SJCRH30 (cell line): ENCODE data around the gene EOLA2. TPM values are rescaled to one million over a fixed set of nuclear protein-coding genes. Genes with fewer than 3 reads are reported as not detected.
"Not testable (repeated sequence)": the region's sequence is repeated elsewhere in the genome, so short reads cannot be mapped to it uniquely, and the experiment has no call there.

Source experiments
- DNase-seq, 2 experiments: peaks; one replicate each; pipeline ENCODE4 v3.0.0-alpha.2; 2015 to 2020
- H3K27ac ChIP-seq: fragments of 250-450 bp; sonication (Bioruptor Pico); 2 replicates; pipeline ENCODE4 v1.5.1; 2020; ENCODE audit warnings: mild to moderate bottlenecking, moderate library complexity
- H3K27me3 ChIP-seq: fragments of 250-450 bp; sonication (Bioruptor Pico); 2 replicates; pipeline ENCODE4 v1.5.1; 2020; ENCODE audit warnings: mild to moderate bottlenecking, moderate library complexity
- H3K36me3 ChIP-seq: fragments of 250-450 bp; sonication (Bioruptor Pico); 2 replicates; pipeline ENCODE4 v1.5.1; 2020; ENCODE audit warnings: mild to moderate bottlenecking, moderate library complexity
- H3K4me1 ChIP-seq: fragments of 250-450 bp; sonication (Bioruptor Pico); 2 replicates; pipeline ENCODE4 v1.5.1; 2020; ENCODE audit warnings: mild to moderate bottlenecking, moderate library complexity
- H3K4me3 ChIP-seq: fragments of 250-450 bp; sonication (Bioruptor Pico); 2 replicates; pipeline ENCODE4 v1.5.1; 2020; ENCODE audit warnings: mild to moderate bottlenecking, moderate library complexity
- H3K9me3 ChIP-seq: fragments of 250-450 bp; sonication (Bioruptor Pico); replicated peaks from 2 replicates; pipeline ENCODE4 v1.5.1; 2020; ENCODE audit warnings: mild to moderate bottlenecking, moderate library complexity
- total RNA-seq: library from RNA; depleted of rRNA; stranded (reverse); fragments of >200 nt; shearing (Covaris generic); gene quantifications from 2 replicates; pipeline ENCODE4 v1.2.3, GENCODE V29; 2014; rRNA removed

The EOLA2 gene
- total RNA-seq, 1 experiment from 2014 or later = 27.0 TPM

- Histone ChIP-seq H3K4me1 (no peaks in the 10 kb centered on the region), H3K9me3 (no peaks in the 10 kb centered on the region), H3K27me3 (no peaks in the 10 kb centered on the region), H3K27ac (no peak overlapping the region), H3K4me3 (no peak overlapping the region), H3K36me3 (no peaks in the 10 kb centered on the region)
- DNase-seq = no peak
Observed at GRCh38 chrX:149916745-149917392, 21.4 kb downstream of the EOLA2 start.

GRCh38 chrX:149910178-149910695, 28.1 kb downstream of the EOLA2 start:
- H3K27ac ChIP-seq = no peak overlapping the region

GRCh38 chrX:149909324-149910177, 28.7 kb downstream of the EOLA2 start:
- no peak for DNase-seq
- H3K27ac ChIP-seq = no peak overlapping the region
- H3K4me1 ChIP-seq = no peaks in the 10 kb centered on the region

More at GRCh38 chrX:149910178-149910695, 28.1 kb downstream of the EOLA2 start:
- Histone ChIP-seq H3K27me3 (no peaks in the 10 kb centered on the region), H3K9me3 (no peaks in the 10 kb centered on the region), H3K4me3 (no peak overlapping the region), H3K36me3 (no peaks in the 10 kb centered on the region), H3K4me1 (no peaks in the 10 kb centered on the region)
- peak in 1 of 2 experiments; percentile 4 for DNase-seq

GRCh38 chrX:149908727-149909126, 29.6 kb downstream of the EOLA2 start:
- Histone ChIP-seq H3K4me1 (no peaks in the 10 kb centered on the region), H3K27ac (no peak overlapping the region), H3K36me3 (no peaks in the 10 kb centered on the region), H3K4me3 (no peak overlapping the region), H3K27me3 (no peaks in the 10 kb centered on the region), H3K9me3 (no peaks in the 10 kb centered on the region)
- DNase-seq = no peak

More at GRCh38 chrX:149909324-149910177, 28.7 kb downstream of the EOLA2 start:
- Histone ChIP-seq H3K4me3 (no peak overlapping the region), H3K27me3 (no peaks in the 10 kb centered on the region), H3K36me3 (no peaks in the 10 kb centered on the region), H3K9me3 (no peaks in the 10 kb centered on the region)

GRCh38 chrX:149908308-149908707, 30.0 kb downstream of the EOLA2 start:
- no peak for DNase-seq
- Histone ChIP-seq H3K36me3 (no peaks in the 10 kb centered on the region), H3K27ac (no peak overlapping the region), H3K4me1 (no peaks in the 10 kb centered on the region), H3K27me3 (no peaks in the 10 kb centered on the region), H3K4me3 (no peak overlapping the region), H3K9me3 (no peaks in the 10 kb centered on the region)

- Histone ChIP-seq H3K27ac (no peak overlapping the region), H3K9me3 (no peaks in the 10 kb centered on the region), H3K4me1 (no peaks in the 10 kb centered on the region), H3K27me3 (no peaks in the 10 kb centered on the region), H3K4me3 (peak overlapping the region; percentile 37), H3K36me3 (no peaks in the 10 kb centered on the region)
- peak in 1 of 2 experiments; percentile 17 for DNase-seq
Observed at GRCh38 chrX:149903889-149904748, 34.2 kb downstream of the EOLA2 start.

- H3K27ac ChIP-seq = no peak overlapping the region
- DNase-seq = no peak
- no peaks in the 10 kb centered on the region for H3K9me3 ChIP-seq
- H3K4me3 ChIP-seq = no peak overlapping the region
- no peaks in the 10 kb centered on the region for H3K36me3 ChIP-seq
- H3K27me3 ChIP-seq = no peaks in the 10 kb centered on the region
- no peaks in the 10 kb centered on the region for H3K4me1 ChIP-seq
Observed at GRCh38 chrX:149898554-149898953, 39.7 kb downstream of the EOLA2 start.

- not testable (repeated sequence) for H3K27me3 ChIP-seq, H3K9me3 ChIP-seq, H3K36me3 ChIP-seq, H3K27ac ChIP-seq, DNase-seq, H3K4me1 ChIP-seq, H3K4me3 ChIP-seq
Observed at GRCh38 chrX:149890828-149891227, 47.5 kb downstream of the EOLA2 start.

Other genes with a start within 250 kb of the EOLA2 start
- gene MAGEA11, start 226.4 kb downstream of the EOLA2 start, total RNA-seq = not detected in 2 replicates
- gene HSFX1, start 164.4 kb downstream of the EOLA2 start, total RNA-seq = 0.23 and 0.77 TPM in 2 replicates
- not detected in 2 replicates for gene MAGEA9, start 156.6 kb downstream of the EOLA2 start, total RNA-seq
- gene MAGEA8, start 57.3 kb downstream of the EOLA2 start, total RNA-seq = not detected in 2 replicates
- gene HSFX4, start 8.9 kb downstream of the EOLA2 start, total RNA-seq = not detected in 2 replicates